WTC11 (cell line): ENCODE results near the gene MGST3. TPM values are rescaled to one million over a fixed set of nuclear protein-coding genes. Genes with fewer than 3 reads are reported as not detected.

Source experiments
- ATAC-seq: fragments of 200-7000 bp; cut with Tn5 transposase; 2 replicates; pipeline ENCODE4 v1.10.0; 2021; ENCODE audit warnings: mild to moderate bottlenecking, moderate library complexity
- CTCF ChIA-PET: fragments of 300-600 bp; sonication (Branson Sonifier 250); formaldehyde crosslinking; loops from one replicate; lab custom pipeline; 2021; ENCODE audit warnings: antibody characterized with exemption; lab: Charles Lee
- POLR2A ChIA-PET: fragments of 350-600 bp; sonication (Branson Sonifier 250); formaldehyde crosslinking; loops from one replicate; lab custom pipeline; 2021; ENCODE audit warnings: antibody characterized with exemption; lab: Charles Lee
- DNase-seq: peaks from one replicate; pipeline ENCODE4 v3.0.0; 2021; ENCODE audit warnings: low spot score
- H3K27ac Mint-ChIP-seq: 2 replicates; pipeline ENCODE4 v1.8.0; 2021; ENCODE audit warnings: mixed read lengths
- H3K27me3 Mint-ChIP-seq: 2 replicates; pipeline ENCODE4 v1.8.0; 2021; ENCODE audit warnings: low read depth, mild to moderate bottlenecking, moderate library complexity, mixed read lengths
- H3K36me3 Mint-ChIP-seq: 2 replicates; pipeline ENCODE4 v1.8.0; 2021; ENCODE audit warnings: mixed read lengths
- H3K4me1 Mint-ChIP-seq: 2 replicates; pipeline ENCODE4 v1.8.0; 2022; ENCODE audit warnings: mixed read lengths
- H3K4me3 Mint-ChIP-seq: 2 replicates; pipeline ENCODE4 v1.8.0; 2021; ENCODE audit warnings: mild to moderate bottlenecking, moderate library complexity, mixed read lengths
- H3K9me3 Mint-ChIP-seq: 2 replicates; pipeline ENCODE4 v1.8.0; 2021; ENCODE audit warnings: mixed read lengths
- AR ChIP-seq: fragments of 250-450 bp; sonication (Bioruptor Pico); IDR thresholded peaks from 2 replicates; pipeline ENCODE4 v1.9.0; 2021; ENCODE audit warnings: mild to moderate bottlenecking
- CBFB ChIP-seq: sonication (generic); formaldehyde crosslinking; IDR thresholded peaks from 2 replicates; pipeline ENCODE4 v1.8.1; 2022; ENCODE audit warnings: mild to moderate bottlenecking, low read depth, missing genetic modification reagents
- CREM ChIP-seq: sonication (generic); formaldehyde crosslinking; IDR thresholded peaks from 2 replicates; pipeline ENCODE4 v1.8.1; 2022; ENCODE audit warnings: mild to moderate bottlenecking, missing genetic modification reagents, moderate library complexity
- EMX1 ChIP-seq: fragments of 250-450 bp; sonication (Bioruptor Pico); IDR thresholded peaks from 2 replicates; pipeline ENCODE4 v1.8.0; 2021; ENCODE audit warnings: mild to moderate bottlenecking
- FOXJ3 ChIP-seq: sonication (generic); formaldehyde crosslinking; IDR thresholded peaks from 2 replicates; pipeline ENCODE4 v1.9.0; 2021; ENCODE audit warnings: missing genetic modification reagents, mild to moderate bottlenecking, borderline replicate concordance
- HMGXB4 ChIP-seq: sonication (generic); formaldehyde crosslinking; IDR thresholded peaks from 2 replicates; pipeline ENCODE4 v1.8.1; 2023; ENCODE audit warnings: mild to moderate bottlenecking, moderate library complexity, missing genetic modification reagents
- JUN ChIP-seq: sonication (generic); formaldehyde crosslinking; IDR thresholded peaks from 2 replicates; pipeline ENCODE4 v1.8.0; 2023; ENCODE audit warnings: mild to moderate bottlenecking, missing genetic modification reagents
- MXD4 ChIP-seq: fragments of 250-450 bp; sonication (Bioruptor Pico); IDR thresholded peaks from 2 replicates; pipeline ENCODE4 v1.8.0; 2021; ENCODE audit warnings: mild to moderate bottlenecking, moderate library complexity, borderline replicate concordance
- MYBL2 ChIP-seq: sonication (generic); formaldehyde crosslinking; IDR thresholded peaks from 2 replicates; pipeline ENCODE4 v1.8.1; 2023; ENCODE audit warnings: mild to moderate bottlenecking, moderate library complexity, missing genetic modification reagents
- NFATC4 ChIP-seq: fragments of 250-450 bp; sonication (Bioruptor Pico); IDR thresholded peaks from 2 replicates; pipeline ENCODE4 v1.9.0; 2021; ENCODE audit warnings: mild to moderate bottlenecking
- OVOL2 ChIP-seq: fragments of 250-450 bp; sonication (Bioruptor Pico); IDR thresholded peaks from 2 replicates; pipeline ENCODE4 v1.9.0; 2021; ENCODE audit warnings: mild to moderate bottlenecking, borderline replicate concordance
- PRDM15 ChIP-seq: sonication (generic); formaldehyde crosslinking; IDR thresholded peaks from 2 replicates; pipeline ENCODE4 v1.8.0; 2022; ENCODE audit warnings: missing genetic modification reagents
- RORB ChIP-seq: fragments of 250-450 bp; sonication (Bioruptor Pico); IDR thresholded peaks from 2 replicates; pipeline ENCODE4 v1.9.0; 2021; ENCODE audit warnings: mild to moderate bottlenecking
- SOX15 ChIP-seq: fragments of 250-450 bp; sonication (Bioruptor Pico); IDR thresholded peaks from 2 replicates; pipeline ENCODE4 v1.9.0; 2021; ENCODE audit warnings: mild to moderate bottlenecking
- USF1 ChIP-seq: sonication (generic); formaldehyde crosslinking; IDR thresholded peaks from 2 replicates; pipeline ENCODE4 v1.8.0; 2022; ENCODE audit warnings: mild to moderate bottlenecking, missing genetic modification reagents
- ZNF219 ChIP-seq: sonication (generic); formaldehyde crosslinking; IDR thresholded peaks from 2 replicates; pipeline ENCODE4 v1.8.0; 2023; ENCODE audit warnings: missing genetic modification reagents, mild to moderate bottlenecking, borderline replicate concordance
- ZNF232 ChIP-seq: sonication (generic); formaldehyde crosslinking; IDR thresholded peaks from 2 replicates; pipeline ENCODE4 v1.8.0; 2022; ENCODE audit warnings: mild to moderate bottlenecking, missing genetic modification reagents
- ZNF532 ChIP-seq: fragments of 250-450 bp; sonication (Bioruptor Pico); IDR thresholded peaks from 2 replicates; pipeline ENCODE4 v1.9.0; 2021; ENCODE audit warnings: mild to moderate bottlenecking, borderline replicate concordance
- total RNA-seq: library from RNA; stranded (reverse); gene quantifications from 3 replicates; pipeline ENCODE4 v1.2.3, GENCODE V29; 2021

Gene MGST3
- total RNA-seq, 1 experiment from 2014 or later, result 137 TPM

- TF ChIP-seq PRDM15 (CRISPR knock-in tag) (no peak), AR (CRISPR knock-in tag) (no peak), EMX1 (CRISPR knock-in tag) (no peak), ZNF232 (CRISPR knock-in tag) (0 out of 2 replicates have a peak, but pooled peaks have one; percentile 60), JUN (CRISPR knock-in tag) (no peak)
- TF ChIP-seq, all 79 proteins: peak for 9
Measured at GRCh38 chr1:165597883-165598675, 33.0 kb upstream of the MGST3 start (continued).

GRCh38 chr1:165598676-165599059, 32.4 kb upstream of the MGST3 start:
- no peaks in the 10 kb centered on the region for H3K9me3 Mint-ChIP-seq
- peaks cover 12% of the 10 kb centered on the region for H3K27me3 Mint-ChIP-seq
- ChIA-PET CTCF (interaction anchor here (0.9 to 2.6 kb wide), 6 partner anchors 12 to 231 kb away, joined by 4 to 11 read pairs (median 5); partner anchors contain the start of gene MGST3), POLR2A (interaction anchor here (0.7 kb wide), 1 partner anchor 12 kb away, joined by 3 read pairs; no protein-coding TSS in a partner anchor)
- H3K4me3 Mint-ChIP-seq, result peak overlapping the region; percentile 95
- no peaks in the 10 kb centered on the region for H3K36me3 Mint-ChIP-seq
- DNase-seq (no peak), ATAC-seq (peak; percentile 38)
- peak overlapping the region; percentile 85 for H3K27ac Mint-ChIP-seq
- TF ChIP-seq ZNF219 (CRISPR knock-in tag) (no peak), CBFB (CRISPR knock-in tag) (no peak)
- peaks cover 28% of the 10 kb centered on the region for H3K4me1 Mint-ChIP-seq

- ChIA-PET CTCF (interaction anchor here (0.7 to 2.3 kb wide), 7 partner anchors 8 to 271 kb away, joined by 3 to 17 read pairs (median 6); partner anchors contain the start of gene ALDH9A1), POLR2A (no interaction called here)
- Mint-ChIP-seq H3K36me3 (no peaks in the 10 kb centered on the region), H3K9me3 (no peaks in the 10 kb centered on the region), H3K4me3 (no peak overlapping the region), H3K4me1 (peaks cover 28% of the 10 kb centered on the region), H3K27me3 (peaks cover 7% of the 10 kb centered on the region), H3K27ac (no peak overlapping the region)
- no peak for DNase-seq
- no peak for ATAC-seq
- TF ChIP-seq MYBL2 (CRISPR knock-in tag) (no peak), FOXJ3 (CRISPR knock-in tag) (no peak), MXD4 (CRISPR knock-in tag) (no peak), NFATC4 (no peak), OVOL2 (no peak), USF1 (CRISPR knock-in tag) (no peak), ZNF532 (no peak), SOX15 (CRISPR knock-in tag) (no peak), RORB (no peak), HMGXB4 (CRISPR knock-in tag) (no peak), CREM (CRISPR knock-in tag) (no peak)
Measured at GRCh38 chr1:165600793-165601192, 30.2 kb upstream of the MGST3 start.
